Kidney tubule cell (primary cell): ENCODE measurements around the gene LAYN.

Experiments
- DNase-seq: peaks from one replicate; pipeline ENCODE4 v3.0.0-alpha.2; 2018; ENCODE audit warnings: low spot score

The LAYN gene

GRCh38 chr11:111598148-111598547, 57.6 kb downstream of the LAYN start:
- DNase-seq = no peak

GRCh38 chr11:111598559-111598958, 58.0 kb downstream of the LAYN start:
- DNase-seq = no peak

- DNase-seq = no peak
Observed at GRCh38 chr11:111601636-111601978, 61.1 kb downstream of the LAYN start.

- peak; percentile 96 for DNase-seq
Observed at GRCh38 chr11:111601979-111602864, 61.7 kb downstream of the LAYN start, which contains the start of gene SIK2. Gene SIK2, plus strand, starts transcription at chr11:111602449. Its CDS starts 115 bp downstream, at chr11:111602564.

GRCh38 chr11:111602865-111603610, 62.5 kb downstream of the LAYN start:
- DNase-seq = peak; percentile 43

- DNase-seq = no peak
Observed at GRCh38 chr11:111603611-111604130, 63.2 kb downstream of the LAYN start.

- peak; percentile 69 for DNase-seq
Observed at GRCh38 chr11:111604392-111605009, 64.0 kb downstream of the LAYN start.

GRCh38 chr11:111605681-111606080, 65.2 kb downstream of the LAYN start:
- no peak for DNase-seq

GRCh38 chr11:111606986-111607385, 66.5 kb downstream of the LAYN start:
- DNase-seq = no peak

- DNase-seq = no peak
Observed at GRCh38 chr11:111607751-111608150, 67.2 kb downstream of the LAYN start.
